ENCODE data around the gene IFNAR2. TPM values are rescaled to one million over a fixed set of nuclear protein-coding genes. Genes with fewer than 3 reads are reported as not detected.
"Not testable (repeated sequence)": the region's sequence is repeated elsewhere in the genome, so short reads cannot be mapped to it uniquely, and the experiment has no call there.

The IFNAR2 gene
- total and polyA plus RNA-seq, 2 experiments from 2014 or later = 18.2 to 19.6 TPM

DNA sequence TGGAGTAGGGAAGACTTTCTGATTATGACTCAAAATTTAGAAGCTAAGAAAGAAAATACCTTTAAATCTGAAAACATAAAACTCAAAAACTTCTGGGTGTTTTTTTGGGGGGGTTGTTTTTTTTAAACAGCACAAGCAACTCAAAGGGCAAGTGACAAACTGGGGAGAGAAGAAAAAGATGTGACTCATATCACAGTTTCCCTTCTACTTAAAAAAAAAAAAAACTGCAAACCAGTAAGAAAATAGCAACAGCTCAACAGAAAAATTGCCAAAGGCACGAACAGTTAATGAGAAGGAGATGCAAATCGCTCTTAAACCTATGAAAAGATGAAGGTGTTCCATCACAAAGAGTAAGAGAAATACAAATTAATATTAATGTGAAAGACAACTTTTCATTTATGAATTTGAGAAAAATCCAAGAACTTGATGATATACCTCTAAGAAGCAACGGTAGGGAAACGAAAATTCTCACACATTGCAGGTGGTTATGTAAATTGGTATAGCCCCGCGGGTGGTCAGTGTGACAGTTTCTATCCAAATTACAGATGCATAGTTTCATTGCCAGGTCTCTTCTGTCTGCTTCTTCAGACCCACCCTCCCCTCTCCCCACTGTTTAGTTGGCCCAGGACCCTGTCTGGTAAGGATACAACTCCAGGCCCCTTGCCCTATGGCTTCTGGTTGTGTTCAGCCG lies 9.0 kb downstream of the IFNAR2 start:
- no peaks in the 10 kb centered on the region for H3K9me3 ChIP-seq (ENCODE audit: low read depth)
- no peak overlapping the region for H3K4me2 ChIP-seq
- no peaks in the 10 kb centered on the region for H3K27me3 ChIP-seq
- TF ChIP-seq CTCF (IDR thresholded peaks at IDR 0.05; ENCODE audit: poor library complexity) = no peak
- no peak for TF ChIP-seq EZH2phosphoT487 (IDR thresholded peaks at IDR 0.05; ENCODE audit: low read depth, severe bottlenecking, unreplicated experiment)
- TF ChIP-seq EZH2 (IDR thresholded peaks at IDR 0.05; ENCODE audit: borderline replicate concordance) = no peak
- no peak for DNase-seq (ENCODE audit: low spot score)
- peaks cover 48% of the 10 kb centered on the region for H3K79me2 ChIP-seq
- H3K27ac ChIP-seq = no peak overlapping the region
- no peaks in the 10 kb centered on the region for H3K4me1 ChIP-seq (ENCODE audit: insufficient read depth)
- H3K9me2 ChIP-seq (replicated peaks; ENCODE audit: insufficient read depth) = no peaks in the 10 kb centered on the region
- H2AFZ ChIP-seq = no peak overlapping the region
- H3K4me3 ChIP-seq = no peak overlapping the region
- WGBS (ENCODE audit: low lambda C conversion rate, missing lambda C conversion rate) = 88% methylated on average over 7 of the region's 7 CpGs
- H3K36me3 ChIP-seq (replicated peaks; ENCODE audit: insufficient read depth, low read depth) = no peaks in the 10 kb centered on the region
- no peaks in the 10 kb centered on the region for H4K20me1 ChIP-seq (ENCODE audit: insufficient read depth, poor library complexity, severe bottlenecking)

DNA sequence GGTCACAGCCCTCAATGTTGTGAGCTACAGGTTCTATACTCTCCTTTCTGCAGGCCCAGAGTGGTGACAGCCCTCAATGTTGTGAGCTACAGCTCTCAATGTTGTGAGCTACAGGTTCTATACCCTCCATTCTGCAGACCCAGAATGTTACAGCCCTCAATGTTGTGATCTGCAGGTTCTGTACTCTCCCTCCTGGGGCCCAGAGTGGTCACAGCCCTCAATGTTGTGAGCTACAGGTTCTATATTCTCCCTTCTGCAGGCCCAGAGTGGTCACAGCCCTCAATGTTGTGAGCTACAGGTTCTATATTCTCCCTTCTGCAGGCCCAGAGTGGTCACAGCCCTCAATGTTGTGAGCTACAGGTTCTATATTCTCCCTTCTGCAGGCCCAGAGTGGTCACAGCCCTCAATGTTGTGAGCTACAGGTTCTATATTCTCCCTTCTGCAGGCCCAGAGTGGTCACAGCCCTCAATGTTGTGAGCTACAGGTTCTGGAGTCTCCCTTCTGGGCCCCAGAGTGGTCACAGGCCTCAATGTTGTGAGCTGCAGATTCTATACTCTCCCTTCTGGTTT lies 9.9 kb downstream of the IFNAR2 start:
- H3K79me2 ChIP-seq = peaks cover 41% of the 10 kb centered on the region
- H3K27me3 ChIP-seq; H3K36me3 ChIP-seq (replicated peaks; ENCODE audit: insufficient read depth, low read depth); H3K4me1 ChIP-seq (ENCODE audit: insufficient read depth); H3K27ac ChIP-seq; DNase-seq (ENCODE audit: low spot score); H3K4me2 ChIP-seq; H3K9me2 ChIP-seq (replicated peaks; ENCODE audit: insufficient read depth); H2AFZ ChIP-seq; H3K4me3 ChIP-seq; H3K9me3 ChIP-seq (ENCODE audit: low read depth); H4K20me1 ChIP-seq (ENCODE audit: insufficient read depth, poor library complexity, severe bottlenecking): not testable (repeated sequence)

- TF ChIP-seq EZH2 (IDR thresholded peaks at IDR 0.05; ENCODE audit: borderline replicate concordance) (no peak), CTCF (IDR thresholded peaks at IDR 0.05; ENCODE audit: poor library complexity) (no peak), EZH2phosphoT487 (IDR thresholded peaks at IDR 0.05; ENCODE audit: low read depth, severe bottlenecking, unreplicated experiment) (no peak)
- Histone ChIP-seq H2AFZ (no peak overlapping the region), H3K4me2 (no peak overlapping the region), H3K79me2 (peaks cover 33% of the 10 kb centered on the region), H3K27ac (no peak overlapping the region), H3K36me3 (replicated peaks; ENCODE audit: insufficient read depth, low read depth) (no peaks in the 10 kb centered on the region), H4K20me1 (ENCODE audit: insufficient read depth, poor library complexity, severe bottlenecking) (no peaks in the 10 kb centered on the region), H3K27me3 (no peaks in the 10 kb centered on the region), H3K9me2 (replicated peaks; ENCODE audit: insufficient read depth) (no peaks in the 10 kb centered on the region), H3K4me3 (no peak overlapping the region), H3K4me1 (ENCODE audit: insufficient read depth) (no peaks in the 10 kb centered on the region), H3K9me3 (ENCODE audit: low read depth) (no peaks in the 10 kb centered on the region)
- 96% methylated on average over 2 of the region's 2 CpGs for WGBS (ENCODE audit: low lambda C conversion rate, missing lambda C conversion rate)
- DNase-seq (ENCODE audit: low spot score) = no peak
Observed at GRCh38 chr21:33240404-33240803, 10.7 kb downstream of the IFNAR2 start.

DNA sequence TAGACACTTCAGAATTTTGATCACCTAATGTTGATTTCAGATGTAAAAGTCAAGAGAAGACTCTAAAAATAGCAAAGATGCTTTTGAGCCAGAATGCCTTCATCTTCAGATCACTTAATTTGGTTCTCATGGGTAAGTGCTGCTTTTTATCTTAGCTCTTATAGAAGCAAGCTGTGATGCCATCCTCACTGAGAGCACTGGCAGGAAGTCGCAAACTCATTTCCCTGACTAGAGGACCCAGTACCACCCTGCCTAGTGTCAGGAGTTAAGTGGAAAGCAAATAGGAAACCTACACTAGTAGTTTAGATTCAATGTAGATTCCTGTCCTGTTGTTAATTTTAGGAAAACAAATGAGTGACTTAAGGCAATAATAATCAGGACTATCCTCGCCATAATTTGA lies 12.1 kb downstream of the IFNAR2 start:
- peaks cover 24% of the 10 kb centered on the region for H3K79me2 ChIP-seq
- H4K20me1 ChIP-seq (ENCODE audit: insufficient read depth, poor library complexity, severe bottlenecking) = no peaks in the 10 kb centered on the region
- no peaks in the 10 kb centered on the region for H3K27me3 ChIP-seq
- no peak for DNase-seq (ENCODE audit: low spot score)
- no peaks in the 10 kb centered on the region for H3K36me3 ChIP-seq (replicated peaks; ENCODE audit: insufficient read depth, low read depth)
- no peaks in the 10 kb centered on the region for H3K4me1 ChIP-seq (ENCODE audit: insufficient read depth)
- H3K9me2 ChIP-seq (replicated peaks; ENCODE audit: insufficient read depth) = no peaks in the 10 kb centered on the region
- H3K27ac ChIP-seq = no peak overlapping the region
- no peak overlapping the region for H2AFZ ChIP-seq
- no peak overlapping the region for H3K4me3 ChIP-seq
- H3K4me2 ChIP-seq = no peak overlapping the region
- TF ChIP-seq EZH2 (IDR thresholded peaks at IDR 0.05; ENCODE audit: borderline replicate concordance) (no peak), EZH2phosphoT487 (IDR thresholded peaks at IDR 0.05; ENCODE audit: low read depth, severe bottlenecking, unreplicated experiment) (no peak), CTCF (IDR thresholded peaks at IDR 0.05; ENCODE audit: poor library complexity) (no peak)
- no peaks in the 10 kb centered on the region for H3K9me3 ChIP-seq (ENCODE audit: low read depth)
- WGBS (ENCODE audit: low lambda C conversion rate, missing lambda C conversion rate) = 96% methylated on average over 2 of the region's 2 CpGs

- DNase-seq (ENCODE audit: low spot score); H3K4me1 ChIP-seq (ENCODE audit: insufficient read depth); H3K9me3 ChIP-seq (ENCODE audit: low read depth); H3K27me3 ChIP-seq; H3K9me2 ChIP-seq (replicated peaks; ENCODE audit: insufficient read depth); H2AFZ ChIP-seq; H3K36me3 ChIP-seq (replicated peaks; ENCODE audit: insufficient read depth, low read depth); H3K4me3 ChIP-seq; H4K20me1 ChIP-seq (ENCODE audit: insufficient read depth, poor library complexity, severe bottlenecking); H3K27ac ChIP-seq; H3K4me2 ChIP-seq: not testable (repeated sequence)
- H3K79me2 ChIP-seq = peaks cover 18% of the 10 kb centered on the region
- 98% methylated on average over 8 of the region's 8 CpGs for WGBS (ENCODE audit: low lambda C conversion rate, missing lambda C conversion rate)
Observed at GRCh38 chr21:33242846-33243245, 13.1 kb downstream of the IFNAR2 start.

All from hepatocyte (in vitro differentiated cells).